GM12892 (cell line): Measurements from ENCODE around the gene ZNF503.

Experiments
- POLR2A ChIP-seq: IDR thresholded peaks from 2 replicates; pipeline ENCODE4 v1.6.1; 2011; ENCODE audit warnings: low read depth, low read length, control low read depth
- POLR2AphosphoS5 ChIP-seq: IDR thresholded peaks from 2 replicates; pipeline ENCODE4 v1.6.1; 2011; ENCODE audit warnings: low read depth, low read length, control low read depth
- TAF1 ChIP-seq: IDR thresholded peaks from 2 replicates; pipeline ENCODE4 v1.6.1; 2011; ENCODE audit warnings: low read depth, mild to moderate bottlenecking, control low read depth, low read length, borderline replicate concordance

- TF ChIP-seq TAF1 (no peak), POLR2A (no peak), POLR2AphosphoS5 (no peak)
Observed at GRCh38 chr10:75405598-75406461, 4.3 kb upstream of the ZNF503 start.
